ENCODE data around the gene NWD2. TPM values are rescaled to one million over a fixed set of nuclear protein-coding genes. Genes with fewer than 3 reads are reported as not detected.

Gene NWD2
- total RNA-seq, 1 donor = not detected

- Histone ChIP-seq H2AFZ (ENCODE audit: low read length) (no peak overlapping the region), H3K36me3 (ENCODE audit: insufficient read depth, low read length) (no peaks in the 10 kb centered on the region), H3K4me2 (ENCODE audit: insufficient read depth, low read length) (no peak overlapping the region), H3K27ac (ENCODE audit: low read depth, low read length) (no peak overlapping the region), H3K27me3 (ENCODE audit: insufficient read depth, low read length) (no peaks in the 10 kb centered on the region), H3K4me3 (ENCODE audit: insufficient read depth, low read length) (no peak overlapping the region), H4K20me1 (ENCODE audit: insufficient read depth, low read length) (no peaks in the 10 kb centered on the region), H3K79me2 (ENCODE audit: insufficient read depth, low read length) (no peaks in the 10 kb centered on the region), H3K4me1 (ENCODE audit: insufficient read depth, low read length) (no peaks in the 10 kb centered on the region), H3K9me3 (ENCODE audit: low read depth, low read length) (no peaks in the 10 kb centered on the region)
- TF ChIP-seq CTCF (IDR thresholded peaks at IDR 0.05; ENCODE audit: extremely low read depth, low read depth, low read length) = no peak
- no peak for DNase-seq (ENCODE audit: insufficient read length, low spot score, missing footprints)
These were observed 196.0 kb downstream of the NWD2 start for GRCh38 chr4:37440501-37440900.

- Histone ChIP-seq H3K9me3 (ENCODE audit: low read depth, low read length) (no peaks in the 10 kb centered on the region), H3K27ac (ENCODE audit: low read depth, low read length) (no peak overlapping the region), H3K36me3 (ENCODE audit: insufficient read depth, low read length) (no peaks in the 10 kb centered on the region), H3K4me2 (ENCODE audit: insufficient read depth, low read length) (no peak overlapping the region), H3K79me2 (ENCODE audit: insufficient read depth, low read length) (no peaks in the 10 kb centered on the region), H3K27me3 (ENCODE audit: insufficient read depth, low read length) (no peaks in the 10 kb centered on the region), H4K20me1 (ENCODE audit: insufficient read depth, low read length) (no peaks in the 10 kb centered on the region), H3K4me1 (ENCODE audit: insufficient read depth, low read length) (no peaks in the 10 kb centered on the region), H2AFZ (ENCODE audit: low read length) (no peak overlapping the region), H3K4me3 (ENCODE audit: insufficient read depth, low read length) (no peak overlapping the region)
- no peak for TF ChIP-seq CTCF (IDR thresholded peaks at IDR 0.05; ENCODE audit: extremely low read depth, low read depth, low read length)
- peak; percentile 42 for DNase-seq (ENCODE audit: insufficient read length, low spot score, missing footprints)
These were observed 196.9 kb downstream of the NWD2 start for GRCh38 chr4:37441231-37442061.

GRCh38 chr4:37442062-37442323 lies 197.4 kb downstream of the NWD2 start:
- H3K27ac ChIP-seq (ENCODE audit: low read depth, low read length) = no peak overlapping the region
- H3K79me2 ChIP-seq (ENCODE audit: insufficient read depth, low read length) = no peaks in the 10 kb centered on the region
- no peaks in the 10 kb centered on the region for H3K9me3 ChIP-seq (ENCODE audit: low read depth, low read length)
- no peaks in the 10 kb centered on the region for H3K36me3 ChIP-seq (ENCODE audit: insufficient read depth, low read length)
- no peak for DNase-seq (ENCODE audit: insufficient read length, low spot score, missing footprints)
- no peaks in the 10 kb centered on the region for H3K4me1 ChIP-seq (ENCODE audit: insufficient read depth, low read length)
- no peak for TF ChIP-seq CTCF (IDR thresholded peaks at IDR 0.05; ENCODE audit: extremely low read depth, low read depth, low read length)
- H3K27me3 ChIP-seq (ENCODE audit: insufficient read depth, low read length) = no peaks in the 10 kb centered on the region
- H4K20me1 ChIP-seq (ENCODE audit: insufficient read depth, low read length) = no peaks in the 10 kb centered on the region
- no peak overlapping the region for H3K4me2 ChIP-seq (ENCODE audit: insufficient read depth, low read length)
- H3K4me3 ChIP-seq (ENCODE audit: insufficient read depth, low read length) = no peak overlapping the region
- no peak overlapping the region for H2AFZ ChIP-seq (ENCODE audit: low read length)

- TF ChIP-seq CTCF (IDR thresholded peaks at IDR 0.05; ENCODE audit: extremely low read depth, low read depth, low read length) = no peak
- H3K79me2 ChIP-seq (ENCODE audit: insufficient read depth, low read length) = no peaks in the 10 kb centered on the region
These were observed 198.6 kb downstream of the NWD2 start for GRCh38 chr4:37443137-37443536.

More at GRCh38 chr4:37443137-37443536, 198.6 kb downstream of the NWD2 start:
- no peaks in the 10 kb centered on the region for H3K9me3 ChIP-seq (ENCODE audit: low read depth, low read length)
- H3K27ac ChIP-seq (ENCODE audit: low read depth, low read length) = no peak overlapping the region
- no peaks in the 10 kb centered on the region for H3K36me3 ChIP-seq (ENCODE audit: insufficient read depth, low read length)
- no peak for DNase-seq (ENCODE audit: insufficient read length, low spot score, missing footprints)
- H3K4me3 ChIP-seq (ENCODE audit: insufficient read depth, low read length) = no peak overlapping the region
- H3K4me2 ChIP-seq (ENCODE audit: insufficient read depth, low read length) = no peak overlapping the region
- no peaks in the 10 kb centered on the region for H3K4me1 ChIP-seq (ENCODE audit: insufficient read depth, low read length)
- no peaks in the 10 kb centered on the region for H4K20me1 ChIP-seq (ENCODE audit: insufficient read depth, low read length)
- H2AFZ ChIP-seq (ENCODE audit: low read length) = no peak overlapping the region
- H3K27me3 ChIP-seq (ENCODE audit: insufficient read depth, low read length) = no peaks in the 10 kb centered on the region

All from osteoblast (primary cell).